Heart right ventricle (tissue), 16 donors: ENCODE data around the gene SIAH3. TPM values are rescaled to one million over a fixed set of nuclear protein-coding genes. Genes with fewer than 3 reads are reported as not detected.

Source experiments
- ATAC-seq, 8 donors: fragments of 200-7000 bp; cut with Tn5 transposase; one replicate each; pipeline ENCODE4 v1.9.1; 2020; ENCODE audit warnings: mild to moderate bottlenecking in 8 of 8, moderate library complexity in 8 of 8, moderate number of reproducible peaks in 1 of 8
- DNase-seq, 2 donors: peaks; one replicate each; pipeline ENCODE4 v3.0.0-alpha.2; 2020
- H3K27ac ChIP-seq, 10 donors: fragments of 200-600 bp; sonication (generic) in 2 of 10; one replicate each; pipeline versions ENCODE4 v1.5.0 to v1.8.0; 2020 to 2022; ENCODE audit warnings: mild to moderate bottlenecking in 3 of 10
- H3K27me3 ChIP-seq, 7 donors: fragments of 200-600 bp; one replicate each; pipeline ENCODE4 v1.8.0; 2021 to 2022; ENCODE audit warnings: mild to moderate bottlenecking in 2 of 7
- H3K36me3 ChIP-seq, 9 donors: fragments of 200-600 bp; sonication (generic) in 1 of 9; one replicate each; pipeline versions ENCODE4 v1.5.0 to v1.8.0; 2020 to 2022; ENCODE audit warnings: mild to moderate bottlenecking in 2 of 9
- H3K4me1 ChIP-seq, 9 donors: fragments of 200-600 bp; sonication (generic) in 1 of 9; one replicate each; pipeline versions ENCODE4 v1.5.0 to v1.8.0; 2020 to 2022; ENCODE audit warnings: mild to moderate bottlenecking in 4 of 9
- H3K4me3 ChIP-seq, 10 donors: fragments of 200-600 bp; sonication (generic) in 2 of 10; one replicate each; pipeline versions ENCODE4 v1.5.0 to v1.8.0; 2020 to 2022; ENCODE audit warnings: mild to moderate bottlenecking in 7 of 10, moderate library complexity in 2 of 10
- H3K9me3 ChIP-seq, 11 donors: fragments of 200-600 bp in 10 of 11; sonication (generic) in 2 of 11; one replicate each; pipeline versions ENCODE4 v1.5.0 to v1.8.0; 2013 to 2022; ENCODE audit warnings: mild to moderate bottlenecking in 2 of 11, control low read depth in 1 of 11, moderate library complexity in 1 of 11
- WGBS, 2 donors: extraction: QIAGEN DNeasy Blood & Tissue Kit; methylation state at CpG; one replicate each; pipeline ENCODE4 v1.1.7; 2013; ENCODE audit warnings: inconsistent platforms in 1 of 2; 5-methylcytosine and 5-hydroxymethylcytosine counted together
- intact Hi-C, 10 donors: fragments of 100-400 bp; cut with DNase I; formaldehyde crosslinking; loops; one replicate each; pipeline versions ENCODE4 v1.11.1 to v1.14.2; 2022
- polyA plus RNA-seq, 2 donors: library from polyadenylated mRNA; stranded (reverse); fragments of 200-250 nt; gene quantifications; one replicate each; pipeline ENCODE4 v1.2.3, GENCODE V29; 2013
- total RNA-seq, 10 donors: library from RNA; stranded (reverse); fragmentation: NEBNext Ultra II Directional in 3 of 10; extraction: Animal tissue kit (Norgen Biotek cat#: 25700) in 3 of 10; gene quantifications; one replicate each; pipeline versions ENCODE4 v1.2.1 to v1.2.4, GENCODE V29; 2021 to 2023
- TF ChIP-seq, protein P1 (sequence below), 9 donors: fragments of 200-600 bp; sonication (generic) in 2 of 9; IDR thresholded peaks; one replicate each; pipeline versions ENCODE4 v1.5.0 to v1.8.0; 2021 to 2022; ENCODE audit warnings: antibody characterized with exemption in 9 of 9, mild to moderate bottlenecking in 5 of 9, moderate library complexity in 1 of 9
- donor health status: Arrhythmogenic right ventricular cardiomyopathy.
- donor health status: ischemic (EF 13 %, LVEDD 7.1; RV severe dilation, severe dysfunction).
- donor health status: healthy with polysubstance abuse.
- donor health status: DM: no; HTN: yes; CAD: no.
- donor health status: DM: no; HTN: no; CAD: no.
- donor health status: ischemic (EF 25% LVEDD 6.9; RV normal size, moderate dysfunction).
- donor health status: ischemic (EF 25% LVEDD 5.7; RV mildly dilated, moderate dysfunction).
- donor health status: healthy.
- donor health status: DM: yes; HTN: yes; CAD: no.
- donor health status: Ischemic cardiomyopathy.
- donor health status: ischemic (EF 35%, LVEDD 5.7; RV mildly dilated, moderate dysfunction).
- donor health status: nonischemic (EF 11% LVEDD 7.7; RV severe dilation, severe dysfunction).
- donor health status: DM: yes; HTN: yes; CAD: no.
- donor health status: PGD.
- donor health status: ischemic (EF 29% LVEDD 5.4; RV normal size, mild dysfunction).
- donor health status: nonischemic (EF 23%, LVEDD 6.1; RV moderate dilation, normal function).

SIAH3 gene
- total and polyA plus RNA-seq, 12 donors = under 0.01 to 0.10 (median 0.06) TPM; not detected in 8

DNA sequence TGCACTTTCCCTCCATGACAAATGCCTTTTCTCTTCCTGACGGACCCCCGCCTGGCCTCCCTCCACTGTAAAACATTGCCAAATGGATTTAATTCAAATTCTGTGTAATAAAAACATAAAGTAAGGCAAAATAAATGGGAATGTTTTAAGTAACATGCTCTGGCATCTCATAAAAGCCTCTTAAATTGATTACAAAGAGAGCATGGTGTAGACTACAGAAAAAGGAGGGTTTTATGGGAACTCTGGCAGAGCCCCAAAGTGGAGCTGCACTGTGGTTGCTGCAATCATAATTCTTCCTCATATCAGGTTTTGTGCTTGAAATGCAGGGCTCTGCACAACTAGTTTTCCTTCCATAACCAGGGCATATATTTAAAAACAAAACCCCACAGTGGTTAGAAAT, 44.3 kb upstream of the SIAH3 start:
- Histone ChIP-seq H3K27me3 (peaks cover 0 to 19% (median 0%) of the 10 kb centered on the region in 7 donors), H3K9me3 (no peaks in the 10 kb centered on the region), H3K4me3 (no peak overlapping the region), H3K4me1 (no peaks in the 10 kb centered on the region), H3K36me3 (no peaks in the 10 kb centered on the region), H3K27ac (no peak overlapping the region)
- TF ChIP-seq, protein P1, sequence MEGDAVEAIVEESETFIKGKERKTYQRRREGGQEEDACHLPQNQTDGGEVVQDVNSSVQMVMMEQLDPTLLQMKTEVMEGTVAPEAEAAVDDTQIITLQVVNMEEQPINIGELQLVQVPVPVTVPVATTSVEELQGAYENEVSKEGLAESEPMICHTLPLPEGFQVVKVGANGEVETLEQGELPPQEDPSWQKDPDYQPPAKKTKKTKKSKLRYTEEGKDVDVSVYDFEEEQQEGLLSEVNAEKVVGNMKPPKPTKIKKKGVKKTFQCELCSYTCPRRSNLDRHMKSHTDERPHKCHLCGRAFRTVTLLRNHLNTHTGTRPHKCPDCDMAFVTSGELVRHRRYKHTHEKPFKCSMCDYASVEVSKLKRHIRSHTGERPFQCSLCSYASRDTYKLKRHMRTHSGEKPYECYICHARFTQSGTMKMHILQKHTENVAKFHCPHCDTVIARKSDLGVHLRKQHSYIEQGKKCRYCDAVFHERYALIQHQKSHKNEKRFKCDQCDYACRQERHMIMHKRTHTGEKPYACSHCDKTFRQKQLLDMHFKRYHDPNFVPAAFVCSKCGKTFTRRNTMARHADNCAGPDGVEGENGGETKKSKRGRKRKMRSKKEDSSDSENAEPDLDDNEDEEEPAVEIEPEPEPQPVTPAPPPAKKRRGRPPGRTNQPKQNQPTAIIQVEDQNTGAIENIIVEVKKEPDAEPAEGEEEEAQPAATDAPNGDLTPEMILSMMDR (IDR thresholded peaks at IDR 0.05) = no peak
- intact Hi-C loops = no loop called here
- 73 to 90% methylated on average over 2 of the region's 2 CpGs for WGBS, 2 donors
- no peak for DNase-seq
- no peak for ATAC-seq

GRCh38 chr13:45892513-45892912, 41.0 kb upstream of the SIAH3 start:
- ATAC-seq (no peak), DNase-seq (no peak)
- TF ChIP-seq, protein P1 (IDR thresholded peaks at IDR 0.05) = no peak
- H3K4me3 ChIP-seq = no peak overlapping the region
- no peaks in the 10 kb centered on the region for H3K9me3 ChIP-seq
- no peaks in the 10 kb centered on the region for H3K36me3 ChIP-seq
- no peak overlapping the region for H3K27ac ChIP-seq
- intact Hi-C loops = no loop called here
- peaks cover 0 to 17% (median 0%) of the 10 kb centered on the region in 7 donors for H3K27me3 ChIP-seq
- H3K4me1 ChIP-seq = no peaks in the 10 kb centered on the region

DNA sequence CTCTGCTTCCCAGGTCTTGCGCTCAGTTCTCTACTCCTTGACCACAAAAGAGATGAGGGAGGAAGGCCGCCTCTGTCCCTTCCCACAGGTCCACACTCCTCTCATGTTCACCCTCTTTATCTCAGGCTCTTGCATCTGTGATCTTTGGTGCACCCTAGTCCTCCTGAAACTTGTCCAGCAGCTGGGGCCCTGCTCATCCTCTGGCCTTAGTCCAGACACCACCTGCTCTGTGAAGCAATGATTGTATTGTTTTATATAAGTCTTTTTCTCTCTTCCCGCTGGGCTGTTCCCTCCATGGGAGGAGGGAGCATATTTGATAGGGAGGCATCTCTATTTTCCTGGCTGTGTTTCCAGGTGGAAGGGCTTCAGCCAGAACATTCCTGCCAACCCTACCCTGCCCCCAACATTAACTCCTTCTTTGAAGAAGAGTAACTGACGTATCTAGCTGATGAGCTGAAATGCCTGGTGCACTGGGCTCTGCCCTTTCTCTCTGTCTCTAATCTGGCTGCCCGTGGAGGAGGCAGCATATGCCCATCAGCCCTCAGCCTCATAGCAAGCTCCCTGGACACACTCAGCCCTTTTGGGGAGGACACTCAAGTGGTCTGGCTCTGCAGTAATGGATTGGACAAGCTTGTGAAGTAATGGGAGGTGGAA, 38.2 kb upstream of the SIAH3 start:
- intact Hi-C loops = no loop called here
- Histone ChIP-seq H3K27ac (no peak overlapping the region), H3K9me3 (no peaks in the 10 kb centered on the region), H3K27me3 (peaks cover 0 to 12% (median 0%) of the 10 kb centered on the region in 7 donors), H3K36me3 (no peaks in the 10 kb centered on the region), H3K4me1 (no peaks in the 10 kb centered on the region), H3K4me3 (no peak overlapping the region)
- ATAC-seq (peak in 2 of 8 donors; percentile 18 to 52), DNase-seq (no peak)
- WGBS, 2 donors = 59 to 75% methylated on average over 5 of the region's 5 CpGs
- TF ChIP-seq, protein P1 (IDR thresholded peaks at IDR 0.05) = no peak

DNA sequence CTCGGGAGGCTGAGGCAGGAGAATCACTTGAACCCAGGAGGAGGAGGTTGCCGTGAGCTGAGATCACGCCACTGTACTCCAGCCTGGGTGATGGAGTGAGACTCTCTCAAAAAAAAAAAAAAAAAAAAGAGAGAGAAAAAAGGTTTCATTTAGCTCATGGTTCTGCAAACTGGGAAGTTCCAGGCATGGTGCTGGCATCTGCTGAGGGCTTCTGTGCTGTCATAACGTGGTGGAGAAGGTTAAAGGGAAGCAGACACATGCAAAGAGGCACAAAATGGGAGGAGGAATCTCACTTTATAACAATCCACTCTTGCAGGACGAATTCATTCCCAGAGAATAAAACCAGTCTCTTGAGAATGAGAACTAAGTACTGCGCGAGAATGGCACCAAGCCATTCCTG, 34.9 kb upstream of the SIAH3 start:
- WGBS, 2 donors = 66 to 74% methylated on average over 7 of the region's 7 CpGs
- Histone ChIP-seq H3K36me3 (no peaks in the 10 kb centered on the region), H3K4me1 (no peaks in the 10 kb centered on the region), H3K9me3 (no peaks in the 10 kb centered on the region), H3K27ac (no peak overlapping the region), H3K27me3 (peaks cover 0 to 5% (median 0%) of the 10 kb centered on the region in 7 donors), H3K4me3 (no peak overlapping the region)
- no peak for DNase-seq
- TF ChIP-seq, protein P1 (IDR thresholded peaks at IDR 0.05) = no peak
- intact Hi-C loops = no loop called here
- ATAC-seq = no peak
